Aortic smooth muscle cell (primary cell): ENCODE data around the gene SOD2. TPM values are rescaled to one million over a fixed set of nuclear protein-coding genes. Genes with fewer than 3 reads are reported as not detected.

ENCODE experiments used
- total RNA-seq: library from RNA; depleted of rRNA; stranded (reverse); fragments of >200 nt; gene quantifications from 2 replicates; pipeline ENCODE4 v1.2.3, GENCODE V29; 2014

Gene SOD2
- 118 and 186 TPM in 2 replicates for total RNA-seq

DNA sequence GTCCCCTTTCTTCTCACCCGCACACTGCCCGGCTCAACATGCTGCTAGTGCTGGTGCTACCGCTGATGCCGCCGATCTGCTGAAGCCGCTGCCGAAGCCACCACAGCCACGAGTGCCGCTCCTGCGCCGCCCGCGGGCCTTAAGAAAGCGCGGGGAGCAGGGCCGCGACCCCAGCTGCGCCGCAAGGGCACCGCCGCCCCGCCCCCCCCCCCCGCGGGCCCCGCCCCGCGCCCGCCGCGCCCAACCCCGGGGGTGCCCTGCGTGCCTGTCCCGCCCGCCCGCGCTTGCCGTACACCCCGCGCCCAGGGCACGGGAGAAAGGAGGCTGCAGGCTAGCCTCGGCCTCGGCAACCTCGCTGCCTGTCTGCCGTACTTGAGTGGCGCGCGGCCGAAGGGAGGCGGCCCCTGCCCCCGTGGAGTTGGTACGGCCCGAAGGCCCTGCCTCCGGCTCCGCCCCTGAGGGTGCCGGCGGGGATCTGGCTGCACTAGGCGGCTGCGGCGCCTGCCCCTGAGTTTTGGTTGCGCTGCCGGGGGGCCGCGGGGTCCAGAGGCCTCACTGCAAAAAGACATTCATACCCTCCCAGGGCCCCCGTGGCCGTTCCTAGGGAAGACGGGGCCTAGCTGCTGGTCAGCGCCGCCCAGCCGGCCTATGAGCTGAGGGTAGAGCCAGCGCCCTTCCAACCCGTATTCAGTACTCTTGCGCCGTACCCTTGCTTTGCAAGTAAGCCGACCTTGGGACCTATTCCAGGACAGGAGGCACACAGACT lies at the start of gene SOD2:
TSS of gene SOD2 (minus strand) at position 114 of the 766 bp plus-strand sequence. CDS start at position 40, 74 bp downstream.

DNA sequence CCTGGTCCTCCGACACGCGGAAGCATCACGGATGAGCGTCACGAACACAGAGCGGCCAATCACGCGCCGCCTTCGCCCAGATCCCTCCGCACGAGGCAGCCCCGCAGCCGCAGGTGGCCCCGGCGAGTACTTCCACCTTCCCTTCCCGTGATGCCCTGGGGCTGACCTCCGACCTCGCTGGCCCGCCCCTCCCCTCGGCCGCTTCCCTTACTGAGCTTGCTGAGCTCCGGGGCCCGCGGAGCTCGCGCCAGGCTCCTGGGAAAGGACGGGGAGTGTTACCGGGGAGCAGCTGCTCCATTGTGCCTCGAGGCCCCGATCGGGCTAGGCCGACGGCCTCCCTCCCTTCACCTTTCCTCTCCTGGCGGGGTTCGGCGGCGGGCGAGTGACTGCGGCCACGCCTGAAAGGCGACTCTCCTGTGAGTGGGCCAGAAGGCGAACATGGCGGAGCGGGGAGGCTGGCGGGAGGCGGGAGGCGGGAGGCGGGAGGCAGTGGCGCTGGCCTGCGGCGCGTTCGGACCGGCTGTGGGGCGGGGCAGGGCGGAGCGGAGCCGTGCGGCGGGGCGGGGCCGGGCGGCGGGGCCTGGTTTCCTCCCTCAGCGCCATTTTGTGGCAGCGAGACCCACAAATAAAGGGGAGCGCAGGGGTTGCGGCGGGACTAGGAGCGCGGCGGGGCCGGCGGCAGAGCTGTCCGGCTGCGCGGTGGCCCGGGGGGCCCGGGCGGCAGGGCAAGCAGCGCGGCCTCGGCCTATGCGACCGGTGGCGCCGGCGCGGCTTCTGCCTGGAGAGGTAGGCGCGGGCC lies 34.1 kb upstream of the SOD2 start, which contains the start of gene WTAP:
TSS of gene WTAP (plus strand) at position 589 of the 799 bp plus-strand sequence. CDS start 8,760 bp downstream, outside the sequence.

Other genes with a start within 250 kb of the SOD2 start
- 82.0 and 84.5 TPM in 2 replicates for gene WTAP, start 34.3 kb upstream of the SOD2 start, total RNA-seq
- gene ACAT2, start 68.8 kb upstream of the SOD2 start, total RNA-seq: 59.5 and 63.2 TPM in 2 replicates
- 210 and 217 TPM in 2 replicates for gene TCP1, start 96.4 kb upstream of the SOD2 start, total RNA-seq
- gene MRPL18, start 97.2 kb upstream of the SOD2 start, total RNA-seq: 66.6 and 78.7 TPM in 2 replicates
- not detected in 2 replicates for gene PNLDC1, start 107.0 kb upstream of the SOD2 start, total RNA-seq
- under 0.01 TPM in 2 replicates for gene MAS1, start 197.7 kb upstream of the SOD2 start, total RNA-seq